Upper lobe of left lung (tissue), 6 donors: ENCODE results near the gene OLFML1. TPM values are rescaled to one million over a fixed set of nuclear protein-coding genes. Genes with fewer than 3 reads are reported as not detected.
A peak's percentile ranks its signal among the peaks of the same experiment; 100 is the strongest.

Source experiments
- ATAC-seq, 2 donors: fragments of 200-7000 bp; cut with Tn5 transposase; one replicate each; pipeline ENCODE4 v1.9.1; 2022; ENCODE audit warnings: mild to moderate bottlenecking in 2 of 2, moderate library complexity in 2 of 2; ENCODE audit not compliant: low FRiP score in 2 of 2
- DNase-seq, 2 donors: peaks; one replicate each; pipeline ENCODE4 v3.0.0-alpha.2; 2019 to 2020
- H3K27ac ChIP-seq, 4 donors: fragments of 200-600 bp; sonication (generic); one replicate each; pipeline ENCODE4 v1.5.1; 2016 to 2019
- H3K27me3 ChIP-seq, 4 donors: fragments of 200-600 bp; sonication (generic); one replicate each; pipeline ENCODE4 v1.5.1; 2017 to 2019
- H3K36me3 ChIP-seq, 4 donors: fragments of 200-600 bp; sonication (generic); one replicate each; pipeline ENCODE4 v1.5.1; 2016 to 2019
- H3K4me1 ChIP-seq, 4 donors: fragments of 200-600 bp; sonication (generic); one replicate each; pipeline ENCODE4 v1.5.1; 2018 to 2019
- H3K4me3 ChIP-seq, 4 donors: fragments of 200-600 bp; sonication (generic); one replicate each; pipeline ENCODE4 v1.5.1; 2017 to 2019; ENCODE audit warnings: mild to moderate bottlenecking in 2 of 4, moderate library complexity in 1 of 4
- H3K9me3 ChIP-seq, 4 donors: fragments of 200-600 bp; sonication (generic); one replicate each; pipeline ENCODE4 v1.5.1; 2018 to 2019
- CTCF ChIP-seq, 6 experiments: fragments of 450-650 bp in 4 of 6; fragments of 200-600 bp in 2 of 6; sonication (generic) in 2 of 6; IDR thresholded peaks; one replicate each; pipeline ENCODE4 v1.5.1; 2016 to 2019; ENCODE audit warnings: antibody characterized with exemption in 6 of 6
- EP300 ChIP-seq, 4 donors: sonication (generic); formaldehyde crosslinking; IDR thresholded peaks; one replicate each; pipeline ENCODE4 v1.5.1; 2017; ENCODE audit warnings: antibody characterized with exemption in 4 of 4, control low read depth in 2 of 4
- POLR2A ChIP-seq, 4 donors: fragments of 450-650 bp; IDR thresholded peaks; one replicate each; pipeline ENCODE4 v1.5.1; 2016 to 2017; ENCODE audit warnings: antibody characterized with exemption in 4 of 4, mild to moderate bottlenecking in 2 of 4
- POLR2AphosphoS5 ChIP-seq, 2 donors: sonication (generic); formaldehyde crosslinking; IDR thresholded peaks; one replicate each; pipeline ENCODE4 v1.5.1; 2017; ENCODE audit warnings: antibody characterized with exemption in 2 of 2
- WGBS, 2 donors: methylation state at CpG; one replicate each; pipeline ENCODE4 v1.1.5; 2017 to 2018; 5-methylcytosine and 5-hydroxymethylcytosine counted together
- total RNA-seq, 6 donors: library from RNA; depleted of rRNA in 4 of 6; stranded (reverse); fragments of >200 nt in 4 of 6; gene quantifications; one replicate each; pipeline versions ENCODE4 v1.1.0 to v1.2.1, GENCODE V29; 2016 to 2021
- donor health status: DM: no; HTN: no; CAD: no; lungs with moderate emphysema.
- donor health status: DM: no; HTN: yes; CAD: no; lungs with severe emphysema.

OLFML1 gene
- total RNA-seq, 6 donors from 2014 or later, result 1.6 to 34.2 (median 4.6) TPM

DNA sequence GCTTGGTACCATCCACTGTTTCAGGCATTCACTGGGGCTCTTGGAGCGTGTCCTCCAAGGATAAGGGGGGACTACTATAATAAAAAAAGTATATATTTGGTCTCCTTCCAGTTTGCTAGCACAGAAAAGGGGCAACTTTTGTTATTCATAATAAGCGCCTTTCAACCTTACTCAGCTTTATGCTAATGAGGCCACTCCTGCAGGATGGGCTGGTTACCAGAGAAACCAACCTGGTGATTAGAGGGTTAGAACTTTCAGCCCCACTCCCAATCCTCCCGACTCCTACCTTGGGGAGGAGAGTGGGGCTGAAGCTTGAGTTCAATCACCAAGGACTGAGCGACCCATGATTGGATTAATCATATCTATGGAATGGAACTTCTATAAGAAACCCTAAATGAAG lies 60.3 kb downstream of the OLFML1 start:
- TF ChIP-seq EP300 (IDR thresholded peaks at IDR 0.05) (no peak), POLR2A (IDR thresholded peaks at IDR 0.05) (no peak), CTCF (IDR thresholded peaks at IDR 0.05) (no peak), POLR2AphosphoS5 (IDR thresholded peaks at IDR 0.05) (no peak)
- no peaks in the 10 kb centered on the region for H3K4me1 ChIP-seq
- H3K27me3 ChIP-seq, result no peaks in the 10 kb centered on the region
- DNase-seq (no peak), ATAC-seq (no peak)
- H3K36me3 ChIP-seq, result no peaks in the 10 kb centered on the region
- no peak overlapping the region for H3K4me3 ChIP-seq
- WGBS, 2 donors, result 83 to 92% methylated on average over 3 to 4 of the region's 4 CpGs
- H3K9me3 ChIP-seq, result no peaks in the 10 kb centered on the region
- H3K27ac ChIP-seq, result no peak overlapping the region

- Histone ChIP-seq H3K9me3 (no peaks in the 10 kb centered on the region), H3K27ac (no peak overlapping the region), H3K36me3 (no peaks in the 10 kb centered on the region), H3K4me3 (no peak overlapping the region), H3K27me3 (no peaks in the 10 kb centered on the region), H3K4me1 (no peaks in the 10 kb centered on the region)
- no peak for DNase-seq
- TF ChIP-seq CTCF (IDR thresholded peaks at IDR 0.05), result no peak
- no peak for TF ChIP-seq EP300 (IDR thresholded peaks at IDR 0.05)
- no peak for TF ChIP-seq POLR2AphosphoS5 (IDR thresholded peaks at IDR 0.05)
- TF ChIP-seq POLR2A (IDR thresholded peaks at IDR 0.05), result no peak
- 93 to 95% methylated on average over 3 of the region's 3 CpGs for WGBS, 2 donors
- ATAC-seq, result no peak
Observed at GRCh38 chr11:7546324-7546791, 61.1 kb downstream of the OLFML1 start.

DNA sequence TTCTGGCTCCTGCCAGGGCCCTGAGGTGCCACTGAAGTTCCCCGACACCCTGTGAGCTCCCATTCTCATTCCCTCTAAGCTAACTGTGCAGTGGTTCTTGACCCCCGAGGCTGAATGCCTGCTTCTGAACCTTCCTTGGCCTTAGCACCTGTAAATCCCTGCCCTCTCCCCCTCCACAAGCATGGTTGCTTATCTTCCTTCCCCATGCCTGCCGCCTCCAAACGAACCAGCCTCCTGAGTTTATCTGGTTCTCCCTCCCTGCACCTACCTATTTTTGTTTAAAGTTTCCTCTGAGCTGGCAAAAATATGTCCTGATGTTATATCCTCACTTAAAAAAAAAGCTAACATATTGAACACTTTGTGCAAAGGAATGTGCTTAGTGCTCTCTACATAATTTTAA lies 62.4 kb downstream of the OLFML1 start:
- TF ChIP-seq POLR2A (IDR thresholded peaks at IDR 0.05) (no peak), POLR2AphosphoS5 (IDR thresholded peaks at IDR 0.05) (no peak), EP300 (IDR thresholded peaks at IDR 0.05) (no peak), CTCF (IDR thresholded peaks at IDR 0.05) (no peak)
- Histone ChIP-seq H3K9me3 (no peaks in the 10 kb centered on the region), H3K4me1 (no peaks in the 10 kb centered on the region), H3K36me3 (no peaks in the 10 kb centered on the region), H3K4me3 (no peak overlapping the region), H3K27me3 (no peaks in the 10 kb centered on the region), H3K27ac (no peak overlapping the region)
- ATAC-seq (no peak), DNase-seq (no peak)
- 70 to 78% methylated on average over 4 of the region's 4 CpGs for WGBS, 2 donors

DNA sequence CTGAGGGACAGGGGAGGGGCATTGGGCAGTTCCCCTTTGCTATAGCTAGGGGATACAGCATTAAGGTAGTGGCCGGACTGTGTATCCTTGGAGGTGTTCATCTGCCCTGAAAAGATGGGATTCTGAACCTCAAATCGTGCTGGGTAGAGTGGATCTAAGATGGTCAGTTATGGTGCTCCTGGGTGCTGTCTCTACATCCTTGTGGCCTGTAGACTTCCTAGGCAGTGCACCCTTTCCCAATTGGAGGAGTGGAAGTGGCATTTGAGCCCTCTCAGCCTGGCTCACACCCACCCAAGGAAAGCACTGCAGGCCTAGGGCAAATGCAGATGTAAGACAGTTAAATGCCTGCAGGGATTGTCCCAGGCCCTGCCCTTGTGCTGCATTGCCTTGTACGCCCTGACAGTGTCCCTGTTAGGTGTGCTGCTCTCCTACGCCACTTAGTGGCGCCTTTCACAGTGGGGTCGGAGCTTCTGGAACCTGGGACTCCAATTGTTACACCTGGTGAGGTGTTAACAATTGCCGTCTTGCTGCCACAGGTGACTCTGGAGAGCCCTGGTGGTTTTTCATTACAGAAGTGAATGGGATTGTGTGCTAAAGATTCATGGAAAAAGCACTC lies 63.5 kb downstream of the OLFML1 start:
- peak in 3 of 6 experiments; percentile 19 to 40 (median 31) for TF ChIP-seq CTCF (IDR thresholded peaks at IDR 0.05)
- TF ChIP-seq POLR2AphosphoS5 (IDR thresholded peaks at IDR 0.05), result no peak
- no peaks in the 10 kb centered on the region for H3K4me1 ChIP-seq
- no peaks in the 10 kb centered on the region for H3K27me3 ChIP-seq
- H3K9me3 ChIP-seq, result no peaks in the 10 kb centered on the region
- no peak overlapping the region for H3K27ac ChIP-seq
- DNase-seq (no peak), ATAC-seq (no peak)
- H3K36me3 ChIP-seq, result no peaks in the 10 kb centered on the region
- WGBS, 2 donors, result 75 to 81% methylated on average over 6 to 7 of the region's 7 CpGs
- H3K4me3 ChIP-seq, result no peak overlapping the region

GRCh38 chr11:7549681-7550080 lies 64.4 kb downstream of the OLFML1 start:
- WGBS, 2 donors, result 64 to 83% methylated on average over 4 of the region's 4 CpGs
- H3K27ac ChIP-seq, result no peak overlapping the region
- H3K9me3 ChIP-seq, result no peaks in the 10 kb centered on the region
- TF ChIP-seq CTCF (IDR thresholded peaks at IDR 0.05), result no peak
- TF ChIP-seq POLR2A (IDR thresholded peaks at IDR 0.05), result no peak
- no peak for TF ChIP-seq POLR2AphosphoS5 (IDR thresholded peaks at IDR 0.05)
- no peak for TF ChIP-seq EP300 (IDR thresholded peaks at IDR 0.05)
- no peak overlapping the region for H3K4me3 ChIP-seq
- no peaks in the 10 kb centered on the region for H3K27me3 ChIP-seq
- DNase-seq (no peak), ATAC-seq (no peak)
- H3K36me3 ChIP-seq, result no peaks in the 10 kb centered on the region
- H3K4me1 ChIP-seq, result no peaks in the 10 kb centered on the region
